Skeletal muscle satellite cell (primary cell): ENCODE measurements around the gene SPATC1L.
"Not testable (repeated sequence)": the region's sequence is repeated elsewhere in the genome, so short reads cannot be mapped to it uniquely, and the experiment has no call there.

Source experiments
- H3K27me3 ChIP-seq: 2 replicates; pipeline ENCODE4 v1.7.0; 2013; ENCODE audit warnings: low read length; ENCODE audit not compliant: control insufficient read depth, insufficient read depth
- H3K36me3 ChIP-seq: 2 replicates; pipeline ENCODE4 v1.7.0; 2013; ENCODE audit warnings: mild to moderate bottlenecking, control low read depth, low read length; ENCODE audit not compliant: insufficient read depth
- H3K4me1 ChIP-seq: 2 replicates; pipeline ENCODE4 v1.7.0; 2013; ENCODE audit warnings: low read length; ENCODE audit not compliant: control insufficient read depth, insufficient read depth
- H3K4me2 ChIP-seq: 2 replicates; pipeline ENCODE4 v1.7.0; 2013; ENCODE audit warnings: mild to moderate bottlenecking, low read length
- H3K4me3 ChIP-seq: 2 replicates; pipeline ENCODE4 v1.7.0; 2013; ENCODE audit warnings: low read length
- H3K9ac ChIP-seq: 2 replicates; pipeline ENCODE4 v1.7.0; 2013; ENCODE audit warnings: mild to moderate bottlenecking, low read depth, low read length, moderate library complexity
- H3K9me3 ChIP-seq: replicated peaks from 2 replicates; pipeline ENCODE4 v1.7.0; 2013; ENCODE audit warnings: mild to moderate bottlenecking, control low read depth, low read length

The SPATC1L gene

DNA sequence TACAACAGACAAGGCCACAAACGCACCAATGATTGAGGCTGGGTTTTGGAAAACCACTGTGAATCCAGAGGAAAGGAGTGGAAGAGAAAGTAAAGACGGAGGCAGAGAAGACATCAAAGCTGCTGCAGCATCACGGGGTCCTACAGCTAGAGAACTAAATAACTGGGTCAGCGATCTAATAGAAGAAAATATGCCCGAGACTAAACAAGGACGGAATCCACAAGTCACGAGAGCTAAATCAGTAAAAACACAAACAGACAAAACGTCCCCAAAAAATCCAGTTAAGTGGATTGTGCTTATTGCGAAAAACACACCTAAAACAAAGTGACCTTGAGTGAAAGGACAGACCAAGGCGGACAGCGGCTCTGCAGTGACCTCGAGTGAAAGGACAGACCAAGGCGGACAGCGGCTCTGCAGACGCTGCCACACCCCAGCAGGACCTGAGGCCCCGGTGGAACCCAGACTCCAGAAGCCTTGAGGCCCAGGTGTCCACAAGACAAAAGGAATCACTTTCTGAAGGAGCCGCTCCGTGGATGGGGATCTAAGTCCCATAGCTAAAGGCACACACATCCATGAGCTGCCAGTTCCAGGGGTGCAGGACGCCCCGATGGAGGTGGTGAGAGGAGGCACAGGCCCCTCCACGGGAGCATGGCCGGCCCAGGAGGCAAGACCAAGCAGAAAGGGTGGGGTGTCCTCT is 34.9 kb downstream of the SPATC1L start:
- Histone ChIP-seq H3K4me2 (no peak overlapping the region), H3K27me3 (no peaks in the 10 kb centered on the region), H3K9ac (no peak overlapping the region), H3K9me3 (no peaks in the 10 kb centered on the region), H3K4me1 (peaks cover 13% of the 10 kb centered on the region), H3K36me3 (no peaks in the 10 kb centered on the region), H3K4me3 (no peak overlapping the region)

DNA sequence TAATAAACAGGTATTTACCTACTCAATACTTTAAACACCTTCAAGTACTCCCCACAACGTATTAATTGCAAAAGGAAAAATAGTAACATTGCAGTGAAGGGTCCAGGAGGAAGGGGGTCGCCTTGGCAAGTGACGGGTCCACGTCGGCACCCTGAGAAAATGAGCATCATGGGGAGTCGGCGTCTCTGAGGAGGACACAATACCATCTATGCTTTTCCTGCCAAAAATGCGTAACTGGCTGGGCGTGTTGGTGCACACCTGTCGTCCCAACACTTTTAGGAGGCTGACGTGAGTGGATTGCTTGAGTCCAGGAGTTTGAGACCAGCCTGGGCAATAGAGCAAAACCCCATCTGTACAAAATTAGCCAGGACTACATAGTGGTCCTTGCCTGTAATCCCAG is 36.2 kb downstream of the SPATC1L start:
- no peaks in the 10 kb centered on the region for H3K9me3 ChIP-seq
- no peaks in the 10 kb centered on the region for H3K36me3 ChIP-seq
- H3K9ac ChIP-seq = no peak overlapping the region
- H3K4me3 ChIP-seq = no peak overlapping the region
- peaks cover 13% of the 10 kb centered on the region for H3K4me1 ChIP-seq
- H3K4me2 ChIP-seq = no peak overlapping the region
- H3K27me3 ChIP-seq = no peaks in the 10 kb centered on the region

DNA sequence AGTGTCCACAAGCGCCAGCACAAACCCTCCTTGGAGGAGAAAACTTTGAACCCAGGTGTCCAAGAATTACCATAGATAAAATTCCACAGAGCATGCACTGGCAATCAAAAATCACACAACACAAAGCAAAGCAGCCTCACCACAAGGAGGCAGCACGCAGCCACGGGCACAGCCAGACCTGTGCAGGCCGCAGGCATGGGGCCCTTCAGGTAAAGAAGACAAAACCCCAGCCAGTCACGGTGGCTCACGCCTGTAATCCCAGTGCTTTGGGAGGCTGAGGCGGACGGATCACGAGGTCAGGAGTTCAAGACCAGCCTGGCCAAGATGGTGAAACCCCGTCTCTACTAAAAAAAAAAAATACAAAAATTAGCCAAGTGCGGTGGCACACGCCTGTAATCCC is 36.8 kb downstream of the SPATC1L start:
- H3K4me1 ChIP-seq, H3K27me3 ChIP-seq, H3K4me2 ChIP-seq, H3K4me3 ChIP-seq, H3K9me3 ChIP-seq, H3K9ac ChIP-seq, H3K36me3 ChIP-seq: not testable (repeated sequence)

DNA sequence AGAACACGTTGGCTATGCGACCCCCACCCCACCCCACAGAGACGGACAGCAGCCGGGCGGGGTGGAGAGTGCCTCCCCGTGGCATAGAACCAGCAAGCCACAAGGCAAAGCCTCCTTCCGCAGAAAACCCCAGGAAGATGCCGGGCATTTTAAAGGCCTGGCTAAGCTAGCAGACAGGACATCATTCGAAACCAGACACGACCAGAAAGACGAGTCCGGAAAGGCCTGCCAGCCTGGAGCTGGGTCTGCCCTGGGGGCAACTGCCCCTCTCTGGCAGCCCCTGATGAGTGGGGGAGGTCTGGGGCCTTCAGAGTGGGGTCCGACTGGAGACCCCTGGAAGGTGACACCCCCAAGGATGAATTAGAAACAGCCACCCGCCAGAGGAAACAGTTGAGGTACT is 37.4 kb downstream of the SPATC1L start:
- H3K4me2 ChIP-seq = no peak overlapping the region
- no peaks in the 10 kb centered on the region for H3K36me3 ChIP-seq
- peaks cover 6% of the 10 kb centered on the region for H3K4me1 ChIP-seq
- H3K4me3 ChIP-seq = no peak overlapping the region
- no peaks in the 10 kb centered on the region for H3K27me3 ChIP-seq
- no peaks in the 10 kb centered on the region for H3K9me3 ChIP-seq
- no peak overlapping the region for H3K9ac ChIP-seq

DNA sequence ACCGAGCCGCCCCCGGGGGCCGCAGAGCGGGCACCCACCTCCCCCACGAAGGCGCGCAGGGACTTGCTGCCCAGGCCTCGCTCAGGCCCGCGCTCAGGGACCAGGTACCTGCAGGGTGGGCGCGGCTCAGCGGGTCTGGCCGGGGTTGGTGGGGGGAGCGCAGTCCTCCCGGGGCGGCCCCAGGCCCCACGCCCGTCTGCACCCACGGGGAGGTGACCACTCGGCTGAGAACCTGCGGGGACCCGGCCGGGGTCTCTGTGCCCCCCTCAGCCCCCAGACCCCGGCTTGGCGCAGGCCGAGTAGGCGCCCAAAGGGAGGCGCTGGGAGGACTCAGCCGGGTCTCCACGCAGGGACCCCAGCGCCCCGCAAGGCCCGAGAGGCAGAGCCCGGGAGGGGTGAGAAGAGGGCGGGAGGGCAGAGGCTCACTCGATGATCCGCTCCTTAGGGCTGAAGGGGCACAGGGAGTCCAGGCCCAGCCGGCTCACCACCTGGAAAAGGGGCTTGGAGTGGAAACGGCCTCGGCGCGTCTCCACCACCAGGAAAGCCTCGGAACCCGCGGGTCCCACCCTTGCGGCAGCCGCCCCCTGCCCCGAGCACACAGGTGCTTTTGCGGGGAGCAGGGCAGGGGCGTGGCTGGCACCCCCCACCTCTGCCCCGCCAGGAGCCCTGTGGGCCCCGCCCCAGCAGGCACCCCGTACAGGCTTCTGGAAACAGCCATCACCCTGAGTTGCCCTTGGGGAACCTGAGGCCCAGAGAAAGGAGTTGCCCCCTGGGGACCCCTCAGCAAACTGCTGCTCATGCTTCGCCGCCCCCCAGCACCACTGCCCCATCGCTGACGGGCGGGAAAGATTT is 38.2 kb downstream of the SPATC1L start:
- H3K4me1 ChIP-seq = peaks cover 6% of the 10 kb centered on the region
- no peak overlapping the region for H3K4me2 ChIP-seq
- no peak overlapping the region for H3K9ac ChIP-seq
- no peaks in the 10 kb centered on the region for H3K27me3 ChIP-seq
- no peak overlapping the region for H3K4me3 ChIP-seq
- no peaks in the 10 kb centered on the region for H3K36me3 ChIP-seq
- H3K9me3 ChIP-seq = no peaks in the 10 kb centered on the region

DNA sequence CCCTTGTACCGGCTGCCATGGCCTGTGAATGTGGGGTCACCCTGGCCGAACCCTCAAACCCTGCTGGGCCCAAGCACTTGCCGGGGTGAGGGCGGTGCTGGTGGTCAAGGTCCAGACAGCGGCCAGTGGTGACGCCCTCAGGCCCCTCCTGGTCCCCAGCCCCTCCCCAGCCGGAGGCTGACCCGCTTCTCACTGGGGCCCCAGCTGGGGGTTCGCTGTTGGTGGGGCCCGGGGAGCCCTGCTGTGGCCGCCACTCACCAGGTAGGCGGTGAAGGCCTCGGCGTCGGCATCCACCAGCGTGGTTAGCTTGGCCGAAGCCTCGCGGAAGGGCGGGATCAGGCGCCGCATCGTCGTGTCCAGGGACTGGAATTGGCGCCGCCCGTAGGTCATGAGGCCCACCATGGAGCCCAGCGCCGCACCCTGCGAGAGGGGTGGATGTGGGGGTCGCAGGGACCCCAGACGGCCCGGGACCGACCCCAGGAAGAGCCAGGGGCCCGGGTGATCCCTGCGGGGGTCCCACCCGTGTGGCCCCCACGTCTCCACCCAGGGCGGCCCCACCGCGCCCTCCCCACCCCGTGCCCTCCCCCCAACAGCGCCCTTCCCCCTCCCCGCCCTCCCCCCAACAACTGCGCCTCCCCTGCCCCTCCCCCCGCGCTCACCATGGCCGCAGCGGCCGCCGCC is 39.0 kb downstream of the SPATC1L start:
- H3K4me1 ChIP-seq = peaks cover 6% of the 10 kb centered on the region
- no peak overlapping the region for H3K4me2 ChIP-seq
- H3K27me3 ChIP-seq = peaks cover 5% of the 10 kb centered on the region
- no peaks in the 10 kb centered on the region for H3K36me3 ChIP-seq
- H3K9me3 ChIP-seq = no peaks in the 10 kb centered on the region
- H3K9ac ChIP-seq = no peak overlapping the region
- H3K4me3 ChIP-seq = no peak overlapping the region

DNA sequence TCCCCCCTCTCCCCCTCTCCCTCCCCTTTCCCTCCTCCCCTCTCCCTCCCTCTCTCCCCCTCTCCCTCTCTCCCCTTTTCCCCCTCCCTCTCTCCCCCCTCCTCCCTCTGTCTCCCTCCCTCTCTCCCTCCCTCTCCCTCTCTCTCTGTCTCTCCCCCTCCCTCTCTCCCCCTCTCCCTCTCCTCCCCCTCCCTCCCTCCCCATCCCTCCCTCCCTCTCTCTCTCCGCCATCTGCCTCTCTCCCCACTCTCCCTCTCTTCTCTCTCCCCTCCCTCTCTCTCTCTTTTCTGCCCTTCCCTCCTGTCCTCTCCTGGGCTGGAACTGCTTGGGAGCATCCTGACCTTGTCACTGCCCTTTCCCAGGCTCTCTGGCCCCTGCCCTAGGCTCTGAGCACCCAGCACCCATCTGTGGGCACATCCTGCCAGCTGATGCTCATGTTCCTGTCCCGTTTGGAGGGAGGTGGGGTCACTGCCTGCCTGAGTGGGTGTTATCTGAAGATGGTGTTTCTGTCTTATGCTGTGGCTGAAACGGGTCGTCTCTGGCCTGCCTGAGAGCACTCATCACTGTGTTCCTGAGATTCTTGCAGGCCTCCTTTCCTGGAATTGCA is 39.7 kb downstream of the SPATC1L start:
- no peak overlapping the region for H3K4me3 ChIP-seq
- H3K4me2 ChIP-seq = no peak overlapping the region
- peaks cover 12% of the 10 kb centered on the region for H3K27me3 ChIP-seq
- H3K9ac ChIP-seq = no peak overlapping the region
- no peaks in the 10 kb centered on the region for H3K36me3 ChIP-seq
- H3K4me1 ChIP-seq = peaks cover 6% of the 10 kb centered on the region
- H3K9me3 ChIP-seq = no peaks in the 10 kb centered on the region

DNA sequence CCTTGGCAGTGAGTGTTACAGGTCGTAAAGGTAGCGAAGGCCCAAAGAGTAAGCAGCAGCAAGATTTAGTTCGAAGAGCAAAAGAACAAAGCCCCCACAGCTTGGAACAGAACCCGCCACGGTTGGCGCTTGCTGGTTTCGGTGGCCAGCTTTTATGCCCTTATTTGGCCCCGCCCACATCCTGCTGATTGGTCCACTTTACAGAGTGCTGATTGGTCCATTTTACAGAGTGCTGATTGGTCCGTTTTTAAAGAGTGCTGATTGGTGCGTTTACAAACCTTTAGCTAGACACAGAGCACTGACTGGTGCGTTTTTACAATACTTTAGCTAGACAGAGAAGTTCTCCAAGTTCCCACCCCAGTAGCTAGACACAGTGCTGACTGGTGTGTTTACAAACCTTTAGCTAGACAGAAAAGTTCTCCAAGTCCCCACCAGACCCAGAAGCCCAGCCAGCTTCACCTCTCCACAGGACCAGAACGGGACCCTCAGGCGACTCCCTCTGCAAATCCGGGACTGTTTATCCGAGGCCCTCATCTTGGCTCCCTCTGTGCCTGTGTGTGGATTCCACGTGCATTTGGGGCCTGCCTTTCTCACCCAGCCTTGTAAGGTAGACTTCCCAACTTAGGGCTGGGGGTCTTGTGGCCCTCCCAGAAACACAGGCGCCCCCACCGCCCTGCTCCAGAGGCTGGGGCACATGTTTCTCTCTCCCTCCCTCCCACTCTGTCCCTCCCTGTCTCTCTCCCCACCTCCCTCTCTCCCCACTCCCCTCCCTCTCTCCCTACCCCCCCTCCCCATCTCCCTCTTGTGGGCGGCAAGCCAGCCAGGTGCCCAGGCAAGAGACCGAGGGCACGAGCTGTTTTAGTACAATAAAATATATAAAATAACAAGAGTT is 41.4 kb downstream of the SPATC1L start:
- no peak overlapping the region for H3K9ac ChIP-seq

DNA sequence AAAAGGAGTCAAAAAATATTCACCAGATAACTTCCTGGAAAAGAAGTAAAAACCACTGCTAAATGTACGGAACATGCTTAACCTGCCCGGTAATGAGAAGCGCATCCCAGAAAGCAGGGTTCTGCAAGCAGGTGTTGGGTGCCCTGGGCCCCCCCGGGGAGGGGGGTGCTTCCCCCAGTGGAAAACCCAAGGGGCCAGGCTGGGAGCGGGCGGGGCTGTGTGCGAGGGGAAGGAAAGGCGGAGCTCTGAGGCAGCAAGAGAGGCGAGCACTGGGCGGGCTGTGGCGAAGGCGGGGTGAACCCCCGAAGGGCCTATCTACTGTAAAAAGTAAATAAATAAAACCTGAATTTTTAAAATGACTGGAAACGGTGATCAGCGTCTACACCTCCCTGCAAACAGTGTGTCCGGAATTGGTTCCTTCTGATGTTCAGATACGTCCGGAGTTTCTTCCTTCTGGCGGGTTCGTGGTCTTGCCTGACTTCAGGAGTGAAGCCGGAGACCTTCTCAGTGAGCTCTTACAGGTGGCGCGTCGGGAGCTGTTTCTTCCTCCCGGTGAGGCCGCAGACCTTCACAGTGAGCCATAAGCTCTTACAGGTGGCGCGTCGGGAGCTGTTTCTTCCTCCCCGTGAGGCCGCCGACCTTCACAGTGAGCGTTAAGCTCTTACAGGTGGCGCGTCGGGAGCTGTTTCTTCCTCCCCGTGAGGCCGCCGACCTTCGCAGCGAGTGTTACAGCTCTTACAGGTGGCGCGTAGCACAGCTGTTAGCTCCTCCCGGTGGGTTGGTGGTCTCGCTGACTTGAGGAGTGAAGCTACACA is 42.3 kb downstream of the SPATC1L start:
- Histone ChIP-seq H3K36me3 (no peaks in the 10 kb centered on the region), H3K9ac (no peak overlapping the region), H3K9me3 (no peaks in the 10 kb centered on the region), H3K27me3 (peaks cover 20% of the 10 kb centered on the region), H3K4me3 (no peak overlapping the region), H3K4me1 (peaks cover 6% of the 10 kb centered on the region), H3K4me2 (no peak overlapping the region)

More for the DNA sequence above, 41.4 kb downstream of the SPATC1L start:
- no peaks in the 10 kb centered on the region for H3K9me3 ChIP-seq
- H3K4me3 ChIP-seq = no peak overlapping the region
- H3K27me3 ChIP-seq = peaks cover 20% of the 10 kb centered on the region
- no peak overlapping the region for H3K4me2 ChIP-seq
- H3K36me3 ChIP-seq = no peaks in the 10 kb centered on the region
- peaks cover 6% of the 10 kb centered on the region for H3K4me1 ChIP-seq

DNA sequence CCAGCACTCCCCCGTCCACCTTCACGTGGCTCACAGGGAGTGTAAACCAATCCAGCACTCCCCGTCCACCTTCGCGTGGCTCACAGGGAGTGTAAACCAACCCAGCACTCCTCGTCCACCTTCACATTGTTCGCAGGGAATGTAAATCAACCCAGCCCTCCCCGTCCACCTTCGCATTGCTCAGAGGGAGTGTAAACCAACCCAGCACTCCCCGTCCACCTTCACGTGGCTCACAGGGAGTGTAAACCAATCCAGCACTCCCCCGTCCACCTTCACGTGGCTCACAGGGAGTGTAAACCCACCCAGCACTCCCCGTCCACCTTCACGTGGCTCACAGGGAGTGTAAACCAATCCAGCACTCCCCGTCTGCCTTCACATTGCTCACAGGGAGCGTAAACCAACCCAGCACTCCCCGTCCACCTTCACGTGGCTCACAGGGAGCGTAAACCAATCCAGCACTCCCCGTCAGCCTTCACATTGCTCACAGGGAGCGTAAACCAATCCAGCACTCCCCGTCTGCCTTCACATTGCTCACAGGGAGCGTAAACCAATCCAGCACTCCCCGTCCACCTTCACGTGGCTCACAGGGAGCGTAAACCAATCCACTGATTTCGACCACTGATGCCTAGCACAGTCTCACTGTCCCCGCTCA is 43.8 kb downstream of the SPATC1L start:
- peaks cover 20% of the 10 kb centered on the region for H3K27me3 ChIP-seq
- H3K4me2 ChIP-seq = not testable (repeated sequence)

More for the DNA sequence above, 43.8 kb downstream of the SPATC1L start:
- not testable (repeated sequence) for H3K9me3 ChIP-seq, H3K9ac ChIP-seq, H3K4me3 ChIP-seq, H3K4me1 ChIP-seq, H3K36me3 ChIP-seq
